ENCODE data around the gene URM1.
"Not testable (repeated sequence)": the region's sequence is repeated elsewhere in the genome, so short reads cannot be mapped to it uniquely, and the experiment has no call there.

The URM1 gene

DNA sequence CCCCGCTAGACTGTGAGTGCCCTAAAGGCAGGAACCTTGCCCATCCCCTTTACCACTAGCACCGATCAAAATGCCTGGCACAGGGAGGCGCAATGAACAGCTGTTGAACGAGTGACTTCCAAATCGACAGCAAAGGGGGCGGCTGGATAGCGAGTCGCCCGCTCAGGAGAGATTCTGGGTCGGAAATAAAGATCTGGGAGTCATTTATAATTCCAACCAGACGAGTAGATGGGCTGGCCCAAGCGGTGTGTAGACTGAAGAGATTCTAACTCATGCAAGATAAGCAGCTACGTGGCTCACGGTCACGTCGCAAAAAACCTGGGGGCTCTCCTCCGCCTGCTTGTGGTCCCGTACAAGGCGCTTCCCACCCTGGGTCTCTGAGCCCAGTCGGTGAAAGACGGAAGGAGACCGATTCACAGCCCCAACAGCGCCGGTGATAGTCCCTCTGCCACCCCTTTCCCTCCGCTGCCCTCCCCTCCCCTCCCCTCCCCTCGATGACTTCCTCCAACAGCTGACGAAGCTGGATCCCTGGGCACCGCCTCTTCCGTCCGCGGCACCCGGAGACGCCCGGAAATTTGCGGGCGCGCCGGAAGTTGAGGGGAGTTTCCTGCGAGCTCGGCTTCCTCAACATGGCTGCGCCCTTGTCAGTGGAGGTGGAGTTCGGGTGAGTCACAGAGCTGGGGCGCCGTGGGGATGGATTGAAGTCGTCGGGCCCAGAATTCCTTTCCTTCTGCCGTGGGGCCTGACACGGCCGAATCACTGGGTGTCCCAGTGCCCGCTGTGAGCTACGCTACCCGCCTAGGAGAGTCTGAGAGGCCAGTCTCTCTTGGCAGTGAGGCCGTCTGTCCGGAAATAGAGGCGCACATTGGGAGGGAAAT, at the start of gene URM1:
TSS of gene URM1 (plus strand) at position 623 of the 878 bp plus-strand sequence. CDS start at position 630, 7 bp downstream.
- peak; percentile 96 for DNase-seq

DNA sequence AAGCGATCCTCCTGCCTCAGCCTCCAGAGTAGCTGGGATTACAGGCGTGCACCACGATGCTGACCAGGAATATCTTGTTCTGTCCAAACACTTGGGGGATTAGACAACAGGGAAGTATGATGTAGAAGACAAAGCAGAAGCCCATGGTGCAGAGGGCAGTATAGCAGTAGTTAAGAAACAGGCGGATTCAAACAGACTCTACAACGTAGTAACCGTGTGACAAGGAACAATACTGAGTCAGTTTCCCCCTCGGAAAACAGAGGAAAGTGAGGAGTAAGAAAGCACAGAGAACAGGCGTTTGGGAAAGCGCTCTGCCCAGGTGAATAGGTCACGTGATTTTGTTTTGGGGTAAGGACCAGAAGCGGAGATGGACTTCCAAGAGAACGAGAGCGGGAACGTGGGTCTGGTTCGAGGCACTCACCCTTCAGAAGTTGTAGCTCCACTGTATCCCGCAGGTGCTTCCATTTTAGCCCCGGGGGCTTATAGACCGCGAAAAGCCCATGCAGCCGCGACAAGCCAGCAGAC, 49.2 kb upstream of the URM1 start:
- DNase-seq, result no peak

DNA sequence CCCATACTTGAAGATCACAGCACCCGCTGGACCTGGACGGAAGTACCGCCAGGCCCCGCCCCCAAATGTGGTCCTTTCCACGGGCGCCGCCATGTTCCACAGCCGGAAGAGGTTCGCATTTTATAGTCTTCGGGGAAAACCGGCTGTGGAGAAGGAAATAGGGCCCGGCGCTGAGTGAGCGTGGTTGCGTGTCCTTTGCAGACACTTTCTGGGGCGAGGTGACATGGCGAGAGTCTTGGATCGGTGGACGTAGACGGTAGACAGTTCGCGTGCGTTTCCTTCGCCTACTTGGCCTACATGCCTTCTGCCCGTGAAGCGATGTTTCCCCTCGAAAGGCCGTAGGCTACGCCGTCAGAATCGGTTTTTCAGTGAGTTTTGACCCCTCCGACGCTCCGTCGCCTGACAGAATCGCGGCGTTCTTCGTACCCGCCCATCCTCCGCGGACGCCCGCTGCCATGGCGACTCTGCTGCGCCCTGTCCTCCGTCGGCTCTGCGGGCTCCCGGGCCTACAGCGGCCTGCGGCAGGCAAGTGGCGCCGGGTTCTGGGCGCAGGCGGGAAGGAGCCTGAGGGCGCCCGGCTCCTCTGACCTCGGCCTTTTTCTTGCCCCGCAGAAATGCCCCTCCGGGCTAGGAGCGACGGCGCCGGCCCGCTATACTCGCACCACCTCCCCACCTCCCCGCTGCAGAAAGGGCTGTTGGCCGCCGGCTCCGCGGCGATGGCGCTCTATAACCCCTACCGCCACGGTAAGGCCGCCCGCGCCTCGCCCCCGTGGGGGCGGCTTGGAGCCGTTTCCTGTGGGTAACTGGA, 48.6 kb upstream of the URM1 start, which contains the start of the genes COQ4 and TRUB2:
TSS of gene COQ4 (plus strand) at position 436 of the 808 bp plus-strand sequence. CDS start at position 456, 20 bp downstream.
TSS of gene TRUB2 (minus strand) at position 44 of the 808 bp plus-strand sequence. CDS start at position 5, 39 bp downstream.
- DNase-seq, result peak; percentile 94

DNA sequence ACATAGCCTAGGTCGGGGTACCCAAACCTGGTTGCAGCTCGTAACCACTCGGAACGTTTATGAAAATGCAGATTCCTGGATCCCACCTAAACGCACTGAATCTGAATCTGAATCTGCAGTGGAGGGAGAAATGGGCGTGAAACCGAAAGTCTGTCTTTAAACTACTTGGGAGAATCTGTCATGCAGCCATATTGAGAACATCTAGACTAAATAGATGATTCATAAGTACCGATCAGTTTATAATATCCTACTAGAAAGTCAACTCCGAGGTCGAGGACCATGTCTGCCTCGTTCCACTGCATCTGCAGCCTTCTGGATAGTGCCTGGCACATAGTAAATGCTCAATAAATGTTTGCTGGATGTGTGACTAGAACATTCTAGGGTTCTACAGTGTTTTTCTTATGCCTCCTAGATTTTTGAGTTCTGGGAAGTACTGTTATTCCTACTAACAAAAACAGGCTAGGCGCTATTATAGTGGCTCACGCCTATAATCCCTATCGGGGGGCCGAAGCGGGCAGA, 47.9 kb upstream of the URM1 start:
- no peak for DNase-seq

DNA sequence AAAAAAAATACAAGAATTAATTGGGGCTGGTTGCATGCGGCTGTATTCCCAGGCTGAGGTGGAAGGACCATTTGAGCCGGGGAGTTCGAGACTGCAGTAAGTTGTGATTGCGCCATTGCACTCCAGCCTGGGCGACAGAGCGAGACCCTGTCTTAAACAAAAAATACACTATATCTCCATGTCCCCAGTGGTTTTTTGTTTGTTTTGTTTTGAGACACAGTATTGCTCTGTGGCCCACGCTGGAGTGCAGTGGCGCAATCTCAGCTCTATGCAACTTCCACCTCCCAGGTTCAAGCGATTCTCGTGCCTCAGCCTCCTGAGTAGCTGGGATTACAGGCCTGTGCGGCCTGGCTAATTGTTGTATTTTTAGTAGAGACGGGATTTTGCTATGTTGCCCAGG, 47.4 kb upstream of the URM1 start:
- no peak for DNase-seq

DNA sequence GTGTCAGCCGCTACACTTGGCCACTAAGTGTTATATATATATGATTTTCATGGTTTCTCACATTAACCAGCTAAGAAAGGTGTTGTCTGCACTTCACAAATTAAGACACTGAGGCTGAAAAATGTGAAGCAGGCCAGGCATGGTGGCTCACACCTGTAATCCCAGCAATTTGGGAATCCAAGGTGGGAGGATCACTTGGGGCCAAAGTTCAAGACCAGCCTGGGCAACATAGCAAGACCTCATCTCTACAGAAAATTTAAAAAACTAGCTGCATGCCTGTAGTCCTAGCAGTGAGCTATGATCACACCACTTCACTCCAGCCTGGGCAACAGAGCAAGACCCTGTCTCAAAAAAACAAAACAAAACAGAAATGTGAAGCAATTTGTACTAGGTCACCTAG, 46.8 kb upstream of the URM1 start:
- DNase-seq, result no peak

DNA sequence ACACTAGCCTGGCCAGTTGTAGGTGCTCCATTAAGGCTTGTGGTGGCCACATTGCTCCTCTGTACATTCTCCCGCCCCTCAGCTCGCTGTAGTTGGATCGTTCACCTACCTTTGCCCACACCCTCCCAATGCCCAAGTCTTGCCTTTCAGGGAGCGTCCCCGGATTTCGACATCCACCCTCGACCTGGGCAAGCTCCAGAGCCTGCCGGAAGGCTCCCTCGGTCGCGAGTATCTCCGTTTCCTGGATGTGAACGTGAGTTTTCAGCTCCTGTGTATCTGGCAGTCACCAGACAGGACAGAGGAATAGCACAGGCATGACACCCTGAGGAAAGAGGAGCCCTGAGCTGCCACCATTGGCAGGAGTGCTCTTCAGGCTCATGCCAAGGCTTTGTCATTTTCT, 45.5 kb upstream of the URM1 start:
- no peak for DNase-seq

DNA sequence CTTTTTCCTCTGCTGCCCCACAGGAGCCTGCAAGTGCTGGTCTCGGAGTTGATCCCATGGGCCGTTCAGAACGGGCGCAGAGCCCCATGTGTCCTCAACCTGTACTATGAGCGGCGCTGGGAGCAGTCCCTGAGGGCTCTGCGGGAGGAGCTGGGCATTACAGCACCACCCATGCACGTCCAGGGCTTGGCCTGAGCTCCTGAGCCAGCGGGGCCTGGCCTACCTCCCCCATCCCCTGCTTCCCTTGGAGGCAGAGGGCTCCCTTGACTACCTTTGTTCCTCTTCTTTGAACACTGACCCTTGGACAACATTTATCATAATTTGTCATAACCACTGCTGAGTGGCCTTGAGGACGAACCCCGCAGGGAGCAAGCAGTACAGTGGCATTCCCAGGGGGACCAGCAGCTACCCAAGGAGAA, 37.7 kb upstream of the URM1 start:
- no peak for DNase-seq

DNA sequence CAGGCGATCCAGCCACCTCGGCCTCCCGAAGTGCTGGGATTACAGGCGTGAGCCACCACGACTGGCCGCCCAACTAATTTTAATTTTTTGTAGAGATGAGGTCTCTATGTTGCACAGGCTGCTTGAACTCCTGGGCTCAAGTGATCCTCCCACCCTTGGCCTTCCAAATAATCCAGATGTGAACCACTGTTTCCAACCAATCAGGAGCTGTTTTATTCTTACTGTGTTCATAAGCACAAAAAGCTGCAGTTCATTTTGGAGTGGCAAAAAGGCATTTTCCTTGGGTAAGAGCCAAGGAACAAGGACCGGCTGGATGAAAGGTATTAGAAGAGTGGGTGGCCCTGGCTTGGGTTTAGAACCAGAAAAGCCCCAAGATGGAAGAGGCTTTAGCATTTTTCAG, 36.0 kb upstream of the URM1 start:
- no peak for DNase-seq

DNA sequence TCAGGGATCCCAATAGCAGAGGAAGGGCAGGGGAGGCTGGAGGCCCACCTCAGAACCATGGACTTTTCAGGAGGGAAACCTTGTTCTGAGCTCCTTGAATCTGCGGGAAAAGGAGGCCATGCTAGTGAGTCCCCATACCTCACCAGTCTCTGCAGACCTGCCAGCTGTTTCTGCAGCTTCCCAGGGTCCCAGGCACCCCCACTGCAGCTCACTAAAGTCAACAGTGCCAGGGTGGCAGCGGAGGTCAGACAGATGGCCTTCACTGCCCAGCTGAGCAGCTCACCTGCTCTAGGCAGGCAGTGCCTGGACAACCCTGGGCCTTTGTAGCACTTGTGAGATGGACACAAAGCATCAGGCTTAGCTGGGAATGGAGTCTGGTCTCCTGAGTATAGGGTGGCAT, 35.3 kb upstream of the URM1 start:
- DNase-seq, result no peak

DNA sequence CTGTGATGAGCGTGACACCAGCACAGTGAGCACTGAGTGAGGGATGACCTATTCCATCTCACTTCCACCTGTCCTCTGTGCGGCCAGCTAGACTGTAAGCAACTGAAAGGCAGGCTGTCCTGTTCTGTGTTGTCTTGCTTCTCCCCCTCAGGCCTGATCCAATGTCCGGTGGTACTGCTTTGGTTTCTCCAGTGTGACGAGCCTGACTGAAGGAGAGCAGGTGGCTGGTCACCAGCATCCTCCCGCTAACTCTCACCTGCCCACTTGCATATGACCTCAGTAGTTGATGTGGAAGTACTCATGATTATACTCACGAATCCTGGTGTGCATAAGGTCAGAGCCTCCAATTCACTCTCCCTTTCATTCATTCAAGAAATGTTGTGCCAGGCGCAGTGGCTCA, 33.2 kb upstream of the URM1 start:
- no peak for DNase-seq

DNA sequence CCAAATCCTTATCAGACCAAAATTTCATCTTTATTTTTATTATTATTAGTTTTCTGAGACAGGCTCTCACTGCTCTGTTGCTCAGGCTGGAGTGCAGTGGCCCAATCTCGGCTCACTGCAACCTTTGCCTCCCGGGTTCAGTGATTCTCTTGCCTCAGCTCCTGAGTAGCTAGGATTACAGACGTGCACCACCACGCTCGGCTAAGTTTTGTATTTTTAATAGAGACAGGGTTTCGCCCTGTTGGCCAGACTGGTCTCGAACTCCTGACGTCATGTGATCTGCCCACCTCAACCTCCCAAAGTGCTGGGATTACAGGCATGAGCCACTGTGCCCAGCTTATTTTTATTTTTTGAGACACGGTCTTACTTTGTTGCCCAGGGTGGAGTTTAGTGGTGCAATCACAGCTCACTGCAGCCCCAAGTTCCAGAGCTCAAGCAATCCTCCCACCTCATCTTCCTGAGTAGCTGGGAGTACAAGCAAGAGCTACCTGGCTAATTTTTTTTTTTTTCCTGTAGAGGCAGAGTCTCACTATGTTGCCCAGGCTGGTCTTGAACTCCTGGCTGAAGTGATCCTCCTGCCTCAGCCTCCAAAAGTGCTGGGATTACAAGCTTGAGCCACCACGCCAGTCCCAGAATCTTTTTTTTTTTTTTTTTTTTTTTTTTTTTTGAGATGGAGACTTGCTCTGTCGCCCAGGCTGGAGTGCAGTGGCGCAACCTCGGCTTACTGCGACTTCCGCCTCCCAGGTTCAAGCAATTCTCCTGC, 32.1 kb upstream of the URM1 start:
- not testable (repeated sequence) for DNase-seq

DNA sequence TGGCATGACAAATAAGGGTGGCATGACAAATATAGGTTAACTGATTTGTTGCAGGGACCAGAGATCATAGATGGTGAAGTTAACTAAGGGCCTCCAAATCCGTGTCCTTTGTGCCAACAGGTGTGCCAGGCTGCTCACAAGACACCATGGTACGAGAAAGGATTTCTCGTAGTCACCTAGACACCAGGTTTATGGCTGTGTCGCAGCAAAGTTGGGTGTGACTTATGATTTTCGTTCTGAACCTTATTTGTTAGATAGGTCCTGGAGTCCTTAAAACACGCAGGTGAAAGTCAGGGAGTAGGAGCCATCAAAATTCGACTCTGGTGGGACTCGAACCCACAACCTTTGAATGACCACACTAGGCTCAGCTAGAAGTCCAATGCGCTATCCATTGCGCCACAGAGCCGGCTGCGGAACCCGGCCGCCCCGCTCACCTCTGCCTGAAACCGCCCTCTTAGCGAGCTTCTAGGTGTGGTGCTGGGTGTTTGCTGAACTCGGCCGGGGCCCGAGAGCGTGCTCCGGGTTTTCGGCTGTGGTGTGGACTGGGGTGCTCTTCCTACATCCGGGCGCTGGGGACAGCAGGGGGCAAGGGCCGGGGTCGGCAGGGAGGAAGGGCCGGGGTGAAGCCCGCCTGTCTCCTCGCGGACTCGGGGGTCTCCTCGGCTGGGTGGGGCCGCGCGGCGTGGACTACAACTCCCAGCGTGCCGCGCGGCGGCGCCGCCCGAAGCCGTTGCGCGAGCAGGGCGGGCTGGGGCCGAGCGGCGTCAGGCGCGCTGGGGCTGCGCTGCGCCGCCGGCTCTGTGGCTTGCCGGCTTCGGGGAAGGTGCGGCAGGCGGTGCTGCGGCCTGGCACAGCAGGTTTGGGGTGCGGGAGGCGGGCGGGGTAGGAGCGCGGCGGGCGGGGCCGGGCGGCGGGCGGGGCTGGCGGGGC, 31.1 kb upstream of the URM1 start, which contains the start of gene SLC27A4:
TSS of gene SLC27A4 (plus strand) at position 767 of the 930 bp plus-strand sequence. CDS start 2,606 bp downstream, outside the sequence.
- DNase-seq, result peak; percentile 84

DNA sequence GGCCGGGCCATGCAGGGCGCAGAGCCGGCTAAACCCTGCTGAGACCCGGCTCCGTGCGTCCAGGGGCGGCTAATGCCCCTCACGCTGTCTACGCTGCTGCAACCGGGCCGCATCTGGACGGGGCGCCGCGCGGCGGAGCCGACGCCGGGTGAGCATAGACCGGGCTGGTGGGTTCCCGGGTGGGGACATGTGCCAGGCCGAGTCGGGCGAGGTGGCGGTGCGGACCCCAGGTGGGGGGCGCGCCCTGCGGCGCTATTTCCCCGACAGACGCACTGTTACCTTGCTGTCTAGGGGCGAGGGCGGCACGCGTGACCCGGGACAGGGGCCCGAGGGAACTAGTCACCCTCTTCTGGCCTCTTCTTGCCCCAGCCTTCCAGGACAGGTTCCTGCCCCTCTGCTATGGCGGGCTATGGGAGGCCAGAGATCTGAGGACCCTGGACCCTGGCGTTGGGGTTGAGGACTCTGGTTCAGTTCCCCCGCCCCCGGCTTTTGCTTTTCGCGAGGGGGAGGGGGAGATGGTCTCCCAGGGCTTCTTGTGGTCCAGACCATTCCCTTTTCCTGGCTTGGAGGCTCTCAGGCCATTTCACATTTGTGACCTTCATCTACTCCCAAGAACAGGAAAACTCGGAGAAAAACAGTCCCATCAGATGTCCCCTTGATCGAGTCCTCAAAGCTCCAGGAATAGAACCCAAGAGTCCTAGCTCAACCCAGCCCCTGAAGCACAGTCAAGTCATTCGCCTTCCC, 30.3 kb upstream of the URM1 start:
- DNase-seq, result no peak

DNA sequence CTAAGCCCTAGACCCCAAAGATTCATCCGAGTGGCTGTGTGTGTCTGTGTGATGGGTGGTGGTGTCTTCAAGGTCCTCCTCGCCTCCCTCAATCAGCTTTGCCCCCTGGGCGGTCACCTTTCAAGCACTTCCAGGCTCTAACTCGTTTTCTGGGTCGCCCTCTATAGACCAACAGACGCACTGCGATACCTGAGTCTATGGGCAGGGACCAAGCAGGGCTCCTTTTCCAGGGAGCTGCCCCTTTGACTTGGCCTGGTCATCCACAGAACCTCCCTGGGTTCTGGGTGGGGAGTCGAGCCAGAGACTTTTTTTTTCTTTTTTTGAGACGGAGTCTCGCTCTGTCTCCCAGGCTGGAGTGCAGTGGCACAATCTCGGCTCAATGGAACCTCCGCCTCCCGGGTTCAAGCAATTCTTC, 29.7 kb upstream of the URM1 start:
- DNase-seq, result peak; percentile 81

DNA sequence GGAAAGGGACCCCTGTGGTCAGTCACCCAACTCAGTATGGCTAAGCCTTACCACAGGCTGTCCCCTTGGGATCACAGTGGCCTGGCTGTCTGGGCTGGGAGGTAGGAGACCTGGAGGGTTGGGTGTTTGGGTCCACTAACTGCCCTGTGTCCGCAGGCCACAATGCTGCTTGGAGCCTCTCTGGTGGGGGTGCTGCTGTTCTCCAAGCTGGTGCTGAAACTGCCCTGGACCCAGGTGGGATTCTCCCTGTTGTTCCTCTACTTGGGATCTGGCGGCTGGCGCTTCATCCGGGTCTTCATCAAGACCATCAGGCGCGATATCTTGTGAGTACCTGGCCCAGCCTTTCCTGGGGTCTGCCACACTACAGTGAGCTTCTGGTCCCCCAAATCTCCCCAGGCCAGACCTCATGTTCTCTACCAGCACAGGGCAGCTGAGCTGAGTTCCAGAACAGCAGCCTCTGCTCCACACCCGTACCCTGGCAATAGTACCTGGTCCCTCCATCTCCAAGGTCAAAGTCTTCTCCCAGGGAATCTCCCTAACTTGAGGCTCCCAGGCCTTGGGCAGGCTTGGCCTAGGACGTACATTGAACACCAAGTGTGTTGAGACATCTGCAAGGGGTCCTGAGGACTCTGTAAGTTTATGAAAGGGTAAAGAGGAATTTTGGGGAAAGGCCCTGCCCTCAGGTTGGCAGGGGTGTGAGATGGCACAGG, 28.0 kb upstream of the URM1 start:
- DNase-seq, result no peak

DNA sequence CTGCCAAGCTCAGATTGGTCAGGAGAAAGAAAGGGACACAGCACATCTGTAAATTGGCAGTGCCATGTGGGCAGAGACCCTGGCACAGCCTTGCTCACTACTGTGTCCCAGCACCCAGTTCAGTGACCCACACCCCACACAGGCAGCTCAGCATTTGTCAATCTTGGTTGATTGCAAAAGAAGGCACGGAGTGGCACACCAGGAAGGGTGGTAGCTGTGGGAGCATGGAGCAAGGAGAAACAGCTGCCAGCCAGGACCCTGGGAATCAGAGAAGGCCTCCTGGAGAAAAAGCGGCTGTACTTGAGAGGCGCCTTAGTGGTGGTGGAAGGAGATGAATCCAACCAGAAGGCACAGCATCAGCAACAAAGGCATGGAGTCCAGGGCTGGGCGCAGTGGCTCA, 27.3 kb upstream of the URM1 start:
- no peak for DNase-seq

DNA sequence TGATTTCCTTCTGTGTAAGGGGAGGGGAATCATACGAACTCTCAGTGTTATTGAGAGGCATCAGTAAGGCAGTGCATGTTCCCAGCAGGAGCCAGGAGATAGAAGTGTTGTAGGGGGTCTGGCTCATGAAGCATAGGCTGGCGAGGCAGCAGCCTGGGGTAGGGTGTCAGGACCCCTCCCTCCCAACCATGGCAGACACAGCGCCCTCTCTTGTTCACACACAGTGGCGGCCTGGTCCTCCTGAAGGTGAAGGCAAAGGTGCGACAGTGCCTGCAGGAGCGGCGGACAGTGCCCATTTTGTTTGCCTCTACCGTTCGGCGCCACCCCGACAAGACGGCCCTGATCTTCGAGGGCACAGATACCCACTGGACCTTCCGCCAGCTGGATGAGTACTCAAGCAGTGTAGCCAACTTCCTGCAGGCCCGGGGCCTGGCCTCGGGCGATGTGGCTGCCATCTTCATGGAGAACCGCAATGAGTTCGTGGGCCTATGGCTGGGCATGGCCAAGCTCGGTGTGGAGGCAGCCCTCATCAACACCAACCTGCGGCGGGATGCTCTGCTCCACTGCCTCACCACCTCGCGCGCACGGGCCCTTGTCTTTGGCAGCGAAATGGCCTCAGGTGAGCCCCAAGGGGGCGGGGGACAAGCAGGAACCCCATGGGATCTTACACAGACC, 26.1 kb upstream of the URM1 start:
- no peak for DNase-seq

DNA sequence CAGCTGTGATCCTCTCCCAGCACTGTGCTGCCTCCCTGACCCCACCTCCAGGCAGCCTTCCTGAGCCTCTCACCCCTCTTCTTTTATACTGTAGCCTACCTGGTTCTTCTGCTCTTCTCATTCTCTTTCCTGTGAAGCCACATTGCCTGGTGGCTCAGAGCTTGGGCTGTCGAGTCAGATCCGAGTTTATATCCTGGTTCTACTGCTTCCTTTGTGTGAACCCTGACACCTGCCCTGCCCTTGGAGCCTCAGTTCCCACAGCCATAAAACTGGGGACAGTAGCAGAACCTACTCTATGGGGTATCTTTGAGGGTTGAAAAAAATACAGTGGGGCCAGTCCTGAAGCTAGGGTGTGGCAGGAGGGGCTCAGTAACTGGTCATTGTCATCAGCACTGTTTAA, 22.0 kb upstream of the URM1 start:
- DNase-seq, result no peak
